ENCODE measurements around the gene MN1.

Gene MN1

GRCh38 chr22:27836181-27836580 lies 34.6 kb upstream of the MN1 start:
- Histone ChIP-seq H3K9ac (no peak overlapping the region), H3K27me3 (ENCODE audit: control insufficient read depth, insufficient read depth, low read length) (no peaks in the 10 kb centered on the region), H2AFZ (no peak overlapping the region), H3K79me2 (no peaks in the 10 kb centered on the region), H3K4me1 (no peaks in the 10 kb centered on the region), H3K27ac (no peak overlapping the region), H3K4me3 (ENCODE audit: low read depth, low read length) (no peak overlapping the region), H3K36me3 (ENCODE audit: control insufficient read depth, insufficient read depth, low read length) (no peaks in the 10 kb centered on the region), H3K9me3 (ENCODE audit: control insufficient read depth, low read length) (no peaks in the 10 kb centered on the region), H3K4me2 (ENCODE audit: low read length) (no peak overlapping the region)
- TF ChIP-seq CTCF (IDR thresholded peaks at IDR 0.05), result no peak

GRCh38 chr22:27835446-27835845 lies 33.9 kb upstream of the MN1 start:
- Histone ChIP-seq H3K4me3 (ENCODE audit: low read depth, low read length) (no peak overlapping the region), H3K4me1 (no peaks in the 10 kb centered on the region), H2AFZ (no peak overlapping the region), H3K9ac (no peak overlapping the region), H3K36me3 (ENCODE audit: control insufficient read depth, insufficient read depth, low read length) (no peaks in the 10 kb centered on the region), H3K4me2 (ENCODE audit: low read length) (no peak overlapping the region), H3K79me2 (no peaks in the 10 kb centered on the region), H3K27me3 (ENCODE audit: control insufficient read depth, insufficient read depth, low read length) (no peaks in the 10 kb centered on the region), H3K9me3 (ENCODE audit: control insufficient read depth, low read length) (no peaks in the 10 kb centered on the region), H3K27ac (no peak overlapping the region)
- no peak for TF ChIP-seq CTCF (IDR thresholded peaks at IDR 0.05)

- H3K9ac ChIP-seq, result no peak overlapping the region
- no peaks in the 10 kb centered on the region for H3K9me3 ChIP-seq (ENCODE audit: control insufficient read depth, low read length)
- no peak overlapping the region for H3K4me2 ChIP-seq (ENCODE audit: low read length)
- H2AFZ ChIP-seq, result no peak overlapping the region
- no peak overlapping the region for H3K4me3 ChIP-seq (ENCODE audit: low read depth, low read length)
- no peak for TF ChIP-seq CTCF (IDR thresholded peaks at IDR 0.05)
- no peaks in the 10 kb centered on the region for H3K4me1 ChIP-seq
- H3K27me3 ChIP-seq (ENCODE audit: control insufficient read depth, insufficient read depth, low read length), result no peaks in the 10 kb centered on the region
- H3K79me2 ChIP-seq, result no peaks in the 10 kb centered on the region
- no peak overlapping the region for H3K27ac ChIP-seq
- H3K36me3 ChIP-seq (ENCODE audit: control insufficient read depth, insufficient read depth, low read length), result no peaks in the 10 kb centered on the region
Observed at GRCh38 chr22:27834364-27835185, 33.0 kb upstream of the MN1 start.

GRCh38 chr22:27833803-27834202 lies 32.2 kb upstream of the MN1 start:
- Histone ChIP-seq H2AFZ (no peak overlapping the region), H3K79me2 (no peaks in the 10 kb centered on the region), H3K27ac (no peak overlapping the region), H3K9ac (no peak overlapping the region), H3K27me3 (ENCODE audit: control insufficient read depth, insufficient read depth, low read length) (no peaks in the 10 kb centered on the region), H3K9me3 (ENCODE audit: control insufficient read depth, low read length) (no peaks in the 10 kb centered on the region), H3K4me2 (ENCODE audit: low read length) (no peak overlapping the region), H3K4me3 (ENCODE audit: low read depth, low read length) (no peak overlapping the region), H3K36me3 (ENCODE audit: control insufficient read depth, insufficient read depth, low read length) (no peaks in the 10 kb centered on the region), H3K4me1 (no peaks in the 10 kb centered on the region)
- TF ChIP-seq CTCF (IDR thresholded peaks at IDR 0.05), result no peak

- Histone ChIP-seq H3K4me3 (ENCODE audit: low read depth, low read length) (no peak overlapping the region), H3K27me3 (ENCODE audit: control insufficient read depth, insufficient read depth, low read length) (no peaks in the 10 kb centered on the region), H3K27ac (no peak overlapping the region), H2AFZ (no peak overlapping the region), H3K4me2 (ENCODE audit: low read length) (no peak overlapping the region), H3K9ac (no peak overlapping the region), H3K79me2 (no peaks in the 10 kb centered on the region), H3K36me3 (ENCODE audit: control insufficient read depth, insufficient read depth, low read length) (no peaks in the 10 kb centered on the region), H3K4me1 (no peaks in the 10 kb centered on the region), H3K9me3 (ENCODE audit: control insufficient read depth, low read length) (no peaks in the 10 kb centered on the region)
- TF ChIP-seq CTCF (IDR thresholded peaks at IDR 0.05), result no peak
Observed at GRCh38 chr22:27832606-27833005, 31.1 kb upstream of the MN1 start.
